GM12878 (cell line): ENCODE results near the gene TMEM150C. TPM values are rescaled to one million over a fixed set of nuclear protein-coding genes. Genes with fewer than 3 reads are reported as not detected.

Experiments
- ATAC-seq: fragments of 200-7000 bp; cut with Tn5 transposase; 3 replicates; pipeline ENCODE4 v1.9.1; 2020; ENCODE audit warnings: mild to moderate bottlenecking, moderate library complexity
- BruUV-seq: library from RNA; stranded (reverse); fragments of 400-500 nt; replicated peaks from 2 replicates; lab custom pipeline; 2021; lab: Mats Ljungman, UMichigan
- CTCF ChIA-PET: fragments of 300-600 bp; sonication (Branson Sonifier 250); formaldehyde crosslinking; extraction: SDS; loops from one replicate; lab custom pipeline; 2021; ENCODE audit warnings: inconsistent platforms; lab: Yijun Ruan, JAX
- POLR2A ChIA-PET: fragments of 350-600 bp; formaldehyde crosslinking; extraction: SDS; loops from one replicate; lab custom pipeline; 2021; ENCODE audit warnings: inconsistent platforms; lab: Charles Lee
- RAD21 ChIA-PET: fragments of 300-600 bp; sonication (Branson Sonifier 250); formaldehyde crosslinking; loops from one replicate; lab custom pipeline; 2023; ENCODE audit warnings: antibody characterized with exemption; ENCODE audit not compliant: unreplicated experiment; lab: Charles Lee
- SMC1A ChIA-PET: fragments of 300-600 bp; sonication (Branson Sonifier 250); formaldehyde crosslinking; loops from one replicate; lab custom pipeline; 2023; ENCODE audit not compliant: unreplicated experiment, uncharacterized antibody; lab: Charles Lee
- DNase-seq: peaks from one replicate; pipeline ENCODE4 v3.0.0-alpha.2; 2011; ENCODE audit warnings: low read depth, low spot score
- FAIRE-seq: peaks from 3 replicates; lab custom pipeline; 2011; peaks lifted over from hg19 to GRCh38; lab: Jason Lieb, UNC
- H2AFZ ChIP-seq: 2 replicates; pipeline ENCODE4 v1.6.0; 2011; ENCODE audit warnings: low read depth, low read length, control low read depth; ENCODE audit not compliant: control insufficient read depth
- H3K27ac ChIP-seq: 2 replicates; pipeline ENCODE4 v1.5.1; 2011; ENCODE audit warnings: control low read depth; ENCODE audit not compliant: control insufficient read depth, insufficient read depth
- H3K27me3 ChIP-seq, 2 experiments: replicated peaks in 1 of 2; 2 replicates each; pipeline versions ENCODE4 v1.6.0 to v1.6.1; 2011; ENCODE audit warnings: low read length in 1 of 2; ENCODE audit not compliant: control insufficient read depth in 2 of 2, insufficient read depth in 2 of 2
- H3K36me3 ChIP-seq, 2 experiments: 2 replicates each; pipeline ENCODE4 v1.5.1; 2011; ENCODE audit warnings: low read length in 1 of 2; ENCODE audit not compliant: control insufficient read depth in 2 of 2, insufficient read depth in 2 of 2
- H3K4me1 ChIP-seq: 2 replicates; pipeline ENCODE4 v1.6.1; 2011; ENCODE audit warnings: mild to moderate bottlenecking, low read length, moderate library complexity, mixed read lengths; ENCODE audit not compliant: control insufficient read depth, insufficient read depth
- H3K4me2 ChIP-seq: 2 replicates; pipeline ENCODE4 v1.6.0; 2011; ENCODE audit warnings: control low read depth; ENCODE audit not compliant: control insufficient read depth, insufficient read depth
- H3K4me3 ChIP-seq: fragments of 200-600 bp; sonication (generic); 2 replicates; pipeline ENCODE4 v1.5.1; 2016
- H3K79me2 ChIP-seq: 2 replicates; pipeline ENCODE4 v1.6.0; 2011; ENCODE audit warnings: low read length; ENCODE audit not compliant: control insufficient read depth, insufficient read depth
- H3K9ac ChIP-seq: 2 replicates; pipeline ENCODE4 v1.8.0; 2011; ENCODE audit warnings: low read length, control low read depth, mixed read lengths; ENCODE audit not compliant: control insufficient read depth, insufficient read depth
- H3K9me3 ChIP-seq: replicated peaks from 3 replicates; pipeline ENCODE4 v1.5.1; 2011; ENCODE audit warnings: mild to moderate bottlenecking, low read length; ENCODE audit not compliant: control insufficient read depth, insufficient read depth
- H4K20me1 ChIP-seq: 2 replicates; pipeline ENCODE4 v1.6.0; 2011; ENCODE audit not compliant: control insufficient read depth, insufficient read depth
- BCLAF1 ChIP-seq: fragments of 450-650 bp; IDR thresholded peaks from 2 replicates; pipeline ENCODE4 v1.6.1; 2017; ENCODE audit warnings: antibody characterized with exemption, mild to moderate bottlenecking, moderate library complexity
- BMI1 ChIP-seq: fragments of 450-650 bp; IDR thresholded peaks from 2 replicates; pipeline ENCODE4 v1.6.1; 2016; ENCODE audit warnings: mild to moderate bottlenecking, moderate library complexity, borderline replicate concordance
- CEBPB ChIP-seq, 2 experiments: fragments of 150-350 bp in 1 of 2; IDR thresholded peaks; 2 replicates each; pipeline ENCODE4 v1.6.1; 2012 to 2014; ENCODE audit warnings: low read depth in 2 of 2, low read length in 2 of 2, borderline replicate concordance in 1 of 2, inconsistent platforms in 1 of 2
- CHD4 ChIP-seq: fragments of 200-600 bp; sonication (generic); IDR thresholded peaks from 2 replicates; pipeline ENCODE4 v1.6.1; 2016; ENCODE audit warnings: mild to moderate bottlenecking
- EP300 ChIP-seq, 2 experiments: fragments of 150-350 bp in 1 of 2; IDR thresholded peaks; 2 replicates each; pipeline ENCODE4 v1.6.1; 2011 to 2012; ENCODE audit warnings: low read depth in 2 of 2, low read length in 2 of 2, borderline replicate concordance in 1 of 2, improper control_type of control experiment in 1 of 2, inconsistent platforms in 1 of 2; ENCODE audit not compliant: control insufficient read depth in 1 of 2
- HCFC1 ChIP-seq: fragments of 150-350 bp; IDR thresholded peaks from 2 replicates; pipeline ENCODE4 v1.6.1; 2014; ENCODE audit warnings: low read length
- JUND ChIP-seq: IDR thresholded peaks from 2 replicates; pipeline ENCODE4 v1.6.1; 2012; ENCODE audit warnings: low read depth, mild to moderate bottlenecking, low read length, improper control_type of control experiment, moderate library complexity
- MTA3 ChIP-seq: IDR thresholded peaks from 2 replicates; pipeline ENCODE4 v1.6.1; 2012; ENCODE audit warnings: low read length, inconsistent platforms, borderline replicate concordance
- RFX5 ChIP-seq: IDR thresholded peaks from 2 replicates; pipeline ENCODE4 v1.6.1; 2011; ENCODE audit warnings: low read depth, low read length, improper control_type of control experiment
- ZBED1 ChIP-seq: IDR thresholded peaks from 2 replicates; pipeline ENCODE4 v1.6.1; 2016; ENCODE audit warnings: borderline replicate concordance
- ZNF622 ChIP-seq: fragments of 450-650 bp; IDR thresholded peaks from 2 replicates; pipeline ENCODE4 v1.6.1; 2017; ENCODE audit warnings: mild to moderate bottlenecking, inconsistent platforms
- ZNF687 ChIP-seq: fragments of 450-650 bp; IDR thresholded peaks from 2 replicates; pipeline ENCODE4 v1.6.1; 2017; ENCODE audit warnings: mild to moderate bottlenecking, moderate library complexity
- WGBS: methylation state at CpG from one replicate; pipeline ENCODE4 v1.1.6; 2016; ENCODE audit warnings: low lambda C conversion rate; ENCODE audit not compliant: insufficient replicate concordance, insufficient coverage; ENCODE audit errors: missing lambda C conversion rate; 5-methylcytosine and 5-hydroxymethylcytosine counted together
- in situ Hi-C: fragments of 300-500 bp; cut with MboI; formaldehyde crosslinking; loops from 9 replicates; pipeline ENCODE4 v1.14.3; 2018; ENCODE audit warnings: mixed read lengths
- intact Hi-C: fragments of 100-400 bp; cut with micrococcal nuclease; formaldehyde crosslinking; loops from one replicate; pipeline ENCODE4 v1.14.2; 2022; ENCODE audit not compliant: unreplicated experiment
- polyA plus RNA-seq, 11 experiments: library from polyadenylated mRNA; depleted of rRNA in 4 of 11; unstranded in 6 of 11; stranded (reverse) in 5 of 11; fragments of >200 nt; fragmentation: Nextera tagmentation in 4 of 11; fragmentation: Illumina TruSeq in 1 of 11; extraction: Ambion mirVana in 4 of 11; extraction: Trizol in 1 of 11; gene quantifications; 1 replicate in 1 of 11; 2 replicates in 10 of 11; pipeline versions ENCODE4 v1.2.1 to v1.2.3, GENCODE V29; 2011 to 2016; ENCODE audit warnings: inconsistent platforms in 2 of 11, missing spikeins in 2 of 11, low read depth in 1 of 11
- total RNA-seq, 4 experiments: library from RNA; depleted of rRNA in 3 of 4; stranded (reverse); fragments of >200 nt in 3 of 4; fragmentation: Illumina TruSeq in 1 of 4; extraction: Trizol in 1 of 4; gene quantifications; 2 replicates each; pipeline versions ENCODE4 v1.2.1 to v1.2.3, GENCODE V29; 2013 to 2021

The TMEM150C gene
- total and polyA plus RNA-seq, 10 of the 15 experiments (the other 5 are each of a cell fraction or from before 2014, with no cell fraction given) = 0.04 to 0.78 (median 0.13) TPM; not detected in 2

DNA sequence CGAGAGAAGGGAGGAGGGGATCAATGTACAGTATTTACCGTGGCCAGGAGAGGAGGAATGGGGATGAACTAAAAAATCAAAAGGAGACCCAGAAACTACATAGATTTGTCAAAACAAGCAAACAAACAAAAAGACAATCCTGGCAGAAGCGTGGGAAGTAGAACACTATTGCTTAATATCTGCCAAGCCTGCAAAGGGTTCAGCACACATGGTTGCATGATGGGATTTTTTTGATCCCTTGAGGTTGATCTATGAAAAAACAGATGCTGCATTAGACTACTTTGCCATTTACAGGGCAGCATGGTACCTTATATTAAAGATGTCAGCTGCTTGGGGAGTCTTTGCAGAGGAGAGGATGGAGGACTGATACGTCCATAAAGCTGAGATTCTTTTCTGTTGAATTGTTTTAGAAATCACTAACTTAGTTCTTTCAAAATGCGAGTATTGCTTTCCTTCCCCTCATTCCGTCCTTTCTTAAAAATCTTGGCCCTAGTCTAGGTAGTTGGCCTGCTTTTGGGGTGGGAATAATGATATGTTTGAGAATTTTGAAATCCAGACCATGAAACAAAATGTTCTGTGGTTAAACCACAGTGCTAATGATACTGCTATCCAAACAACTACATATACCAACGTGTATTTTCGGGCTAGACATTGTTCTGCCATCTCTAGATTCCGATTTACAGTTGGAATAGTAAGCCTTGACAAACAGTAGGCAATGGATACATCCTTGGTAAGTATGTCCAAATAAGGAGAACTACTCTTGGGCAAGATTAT lies 39.6 kb upstream of the TMEM150C start:
- H3K9ac ChIP-seq = no peak overlapping the region
- ChIA-PET POLR2A (no interaction called here), RAD21 (no interaction called here), CTCF (no interaction called here), SMC1A (no interaction called here)
- H3K4me1 ChIP-seq = no peaks in the 10 kb centered on the region
- BruUV-seq = no TSS peak
- H3K36me3 ChIP-seq = no peaks in the 10 kb centered on the region
- no peak overlapping the region for H3K27ac ChIP-seq
- no peak overlapping the region for H2AFZ ChIP-seq
- H3K4me3 ChIP-seq = no peak overlapping the region
- H3K79me2 ChIP-seq = no peaks in the 10 kb centered on the region
- intact Hi-C loops (no loop called here), in situ Hi-C loops (no loop called here)
- no peak for ATAC-seq
- TF ChIP-seq CHD4 (no peak), ZBED1 (no peak), EP300 (IDR thresholded peaks at IDR 0.05; ENCODE audit: borderline replicate concordance in 1 of 2, control insufficient read depth in 1 of 2, low read depth in 2 of 2, low read length in 2 of 2) (no peak), BMI1 (no peak), HCFC1 (no peak), CEBPB (IDR thresholded peaks at IDR 0.05; ENCODE audit: borderline replicate concordance in 1 of 2, low read depth in 2 of 2, low read length in 2 of 2) (no peak), MTA3 (no peak), BCLAF1 (no peak), ZNF622 (no peak), JUND (no peak), RFX5 (no peak), ZNF687 (no peak)
- no peaks in the 10 kb centered on the region; a peak in 2 of 4 replicates for H3K27me3 ChIP-seq
- H4K20me1 ChIP-seq = no peaks in the 10 kb centered on the region
- no peak for FAIRE-seq
- no peak overlapping the region for H3K4me2 ChIP-seq
- WGBS = 16% methylated on average over 9 of the region's 9 CpGs
- no peak for DNase-seq
- H3K9me3 ChIP-seq = no peaks in the 10 kb centered on the region
